Tibial artery (tissue), 4 donors: ENCODE data around the gene FBXL17.
"Not testable (repeated sequence)": the region's sequence is repeated elsewhere in the genome, so short reads cannot be mapped to it uniquely, and the experiment has no call there.

Experiments
- DNase-seq, 2 donors: peaks; one replicate each; pipeline ENCODE4 v3.0.0-alpha.2; 2019
- H3K27ac ChIP-seq, 2 donors: fragments of 200-600 bp; sonication (generic) in 1 of 2; 1 replicate in 1 of 2; 2 replicates in 1 of 2; pipeline ENCODE4 v1.5.1; 2018 to 2019; ENCODE audit warnings: mild to moderate bottlenecking in 1 of 2
- H3K27me3 ChIP-seq, 2 donors: fragments of 200-600 bp; sonication (generic) in 1 of 2; one replicate each; pipeline versions ENCODE4 v1.5.1 to v1.6.0; 2016 to 2019
- H3K36me3 ChIP-seq, 3 donors: fragments of 200-600 bp; sonication (generic) in 2 of 3; one replicate each; pipeline ENCODE4 v1.5.1; 2016 to 2019; ENCODE audit warnings: mild to moderate bottlenecking in 2 of 3
- H3K4me1 ChIP-seq, 4 donors: fragments of 200-600 bp; sonication (generic) in 2 of 4; 1 replicate in 3 of 4; 2 replicates in 1 of 4; pipeline ENCODE4 v1.5.1; 2016 to 2019
- H3K4me3 ChIP-seq, 2 donors: fragments of 200-600 bp; sonication (generic) in 1 of 2; 1 replicate in 1 of 2; 2 replicates in 1 of 2; pipeline ENCODE4 v1.5.1; 2018 to 2019; ENCODE audit warnings: mild to moderate bottlenecking in 2 of 2
- H3K9me3 ChIP-seq, 3 donors: fragments of 200-600 bp; sonication (generic) in 1 of 3; one replicate each; pipeline ENCODE4 v1.5.1; 2016 to 2019
- CTCF ChIP-seq, 2 experiments: fragments of 200-600 bp in 1 of 2; fragments of 450-650 bp in 1 of 2; IDR thresholded peaks; one replicate each; pipeline ENCODE4 v1.5.1; 2017 to 2019; ENCODE audit warnings: antibody characterized with exemption in 2 of 2, mild to moderate bottlenecking in 1 of 2, moderate library complexity in 1 of 2
- intact Hi-C: fragments of 100-400 bp; cut with DNase I; formaldehyde crosslinking; loops from one replicate; pipeline ENCODE4 v1.15.0; 2023; ENCODE audit warnings: low total_unique reads

FBXL17 gene

GRCh38 chr5:108280960-108281569 is 100.8 kb downstream of the FBXL17 start:
- intact Hi-C loops, result no loop called here
- no peak overlapping the region for H3K27ac ChIP-seq
- no peaks in the 10 kb centered on the region for H3K36me3 ChIP-seq
- no peak overlapping the region for H3K4me3 ChIP-seq
- no peak for DNase-seq
- peaks cover 0 to 6% (median 0%) of the 10 kb centered on the region in 3 donors for H3K9me3 ChIP-seq
- peaks cover 0 to 31% (median 2%) of the 10 kb centered on the region in 4 donors for H3K4me1 ChIP-seq
- no peak for TF ChIP-seq CTCF (IDR thresholded peaks at IDR 0.05)
- no peaks in the 10 kb centered on the region for H3K27me3 ChIP-seq

DNA sequence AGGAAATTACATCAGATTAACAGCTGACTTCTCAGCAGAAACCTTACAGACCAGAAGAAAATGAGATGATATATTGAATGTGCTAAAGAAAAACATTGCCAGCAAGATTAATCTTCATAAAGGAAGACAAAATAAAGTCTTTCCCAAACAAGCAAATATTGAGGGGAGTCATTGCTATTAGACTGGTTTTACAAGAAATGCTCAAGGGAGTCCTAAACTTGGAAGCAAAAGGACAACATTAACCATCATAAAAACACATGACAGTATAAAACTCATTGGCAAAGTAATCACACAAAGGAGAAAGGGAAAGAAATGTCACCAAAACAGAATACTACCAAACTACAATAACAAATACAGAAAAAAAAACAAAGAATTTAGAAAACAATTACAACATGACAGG is 101.7 kb downstream of the FBXL17 start:
- H3K9me3 ChIP-seq, result peaks cover 0 to 6% (median 0%) of the 10 kb centered on the region in 3 donors
- no peak for TF ChIP-seq CTCF (IDR thresholded peaks at IDR 0.05)
- no peak for DNase-seq
- H3K4me1 ChIP-seq, result peaks cover 0 to 32% (median 2%) of the 10 kb centered on the region in 4 donors
- intact Hi-C loops, result no loop called here
- no peak overlapping the region for H3K27ac ChIP-seq
- H3K4me3 ChIP-seq, result no peak overlapping the region
- H3K36me3 ChIP-seq, result no peaks in the 10 kb centered on the region
- H3K27me3 ChIP-seq, result no peaks in the 10 kb centered on the region

DNA sequence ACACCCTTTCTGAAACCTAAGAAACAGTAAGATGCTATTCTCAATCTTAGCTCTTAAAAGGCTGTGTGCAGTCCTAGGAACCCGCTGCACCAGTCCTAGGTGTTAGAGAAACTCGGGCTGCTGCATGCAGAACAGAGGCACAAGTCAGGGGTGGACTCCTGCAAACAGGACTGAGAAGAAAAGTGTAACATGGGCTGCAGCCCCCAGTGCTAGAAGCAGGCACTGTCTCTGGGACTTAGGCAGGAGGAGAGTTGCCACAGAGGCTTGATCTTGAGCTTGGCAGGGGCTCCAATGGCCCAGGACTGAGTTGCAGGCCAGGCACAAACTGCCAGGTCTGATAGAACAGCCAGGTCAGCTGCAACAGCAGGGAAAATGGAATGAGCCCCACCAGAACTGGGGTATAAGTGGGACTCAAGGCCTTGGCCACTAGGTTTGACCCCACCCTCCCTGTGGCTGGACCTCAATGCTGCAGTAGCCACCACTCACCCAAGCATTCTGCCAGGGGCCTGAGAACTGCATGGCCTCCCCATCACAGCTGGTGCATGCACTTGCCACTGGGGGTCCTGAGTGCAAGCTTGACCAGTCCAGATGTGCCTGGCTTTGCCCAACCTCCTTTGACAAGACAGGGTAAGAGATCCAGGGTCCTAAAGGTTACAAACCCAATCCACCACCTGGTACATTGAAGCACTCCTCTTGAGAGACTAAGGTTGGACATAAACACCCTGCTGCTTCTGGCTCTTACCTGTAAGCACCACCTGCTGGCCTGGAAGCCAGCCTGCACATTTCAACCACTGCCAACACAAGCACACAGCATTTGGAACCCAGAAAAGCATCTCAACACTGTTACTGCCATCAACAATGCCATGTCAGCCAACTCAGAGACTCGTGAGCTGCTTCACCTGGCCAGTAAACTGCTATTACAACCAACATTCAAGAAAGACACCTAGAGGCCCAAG is 103.3 kb downstream of the FBXL17 start:
- Histone ChIP-seq H3K36me3 (no peaks in the 10 kb centered on the region), H3K27me3 (no peaks in the 10 kb centered on the region), H3K9me3 (peaks cover 0 to 6% (median 0%) of the 10 kb centered on the region in 3 donors), H3K4me3 (no peak overlapping the region), H3K27ac (no peak overlapping the region), H3K4me1 (peaks cover 0 to 32% (median 2%) of the 10 kb centered on the region in 4 donors)
- DNase-seq, result no peak
- intact Hi-C loops, result no loop called here
- no peak for TF ChIP-seq CTCF (IDR thresholded peaks at IDR 0.05)

- intact Hi-C loops, result no loop called here
- H3K27ac ChIP-seq, result no peak overlapping the region
These were observed 105.5 kb downstream of the FBXL17 start for GRCh38 chr5:108276187-108277050.

GRCh38 chr5:108274080-108274479 is 107.8 kb downstream of the FBXL17 start:
- intact Hi-C loops, H3K9me3 ChIP-seq, H3K36me3 ChIP-seq, H3K27ac ChIP-seq, DNase-seq, H3K27me3 ChIP-seq, H3K4me3 ChIP-seq: not testable (repeated sequence)
- H3K4me1 ChIP-seq, result peaks cover 0 to 20% (median under 1%) of the 10 kb centered on the region in 4 donors

More at GRCh38 chr5:108276187-108277050, 105.5 kb downstream of the FBXL17 start:
- no peaks in the 10 kb centered on the region for H3K9me3 ChIP-seq
- no peaks in the 10 kb centered on the region for H3K27me3 ChIP-seq
- no peak for DNase-seq
- no peak for TF ChIP-seq CTCF (IDR thresholded peaks at IDR 0.05)
- no peak overlapping the region for H3K4me3 ChIP-seq
- H3K36me3 ChIP-seq, result no peaks in the 10 kb centered on the region
- H3K4me1 ChIP-seq, result peaks cover 0 to 32% (median 2%) of the 10 kb centered on the region in 4 donors
